Hippocampal formation (tissue), 2 donors: Measurements from ENCODE around the gene MAP4K4.
A peak's percentile ranks its signal among the peaks of the same experiment; 100 is the strongest.

Experiments
- DNase-seq, 2 donors: peaks; one replicate each; lab custom pipeline; 2025; lab: John Stamatoyannopoulos, UW

The MAP4K4 gene

DNA sequence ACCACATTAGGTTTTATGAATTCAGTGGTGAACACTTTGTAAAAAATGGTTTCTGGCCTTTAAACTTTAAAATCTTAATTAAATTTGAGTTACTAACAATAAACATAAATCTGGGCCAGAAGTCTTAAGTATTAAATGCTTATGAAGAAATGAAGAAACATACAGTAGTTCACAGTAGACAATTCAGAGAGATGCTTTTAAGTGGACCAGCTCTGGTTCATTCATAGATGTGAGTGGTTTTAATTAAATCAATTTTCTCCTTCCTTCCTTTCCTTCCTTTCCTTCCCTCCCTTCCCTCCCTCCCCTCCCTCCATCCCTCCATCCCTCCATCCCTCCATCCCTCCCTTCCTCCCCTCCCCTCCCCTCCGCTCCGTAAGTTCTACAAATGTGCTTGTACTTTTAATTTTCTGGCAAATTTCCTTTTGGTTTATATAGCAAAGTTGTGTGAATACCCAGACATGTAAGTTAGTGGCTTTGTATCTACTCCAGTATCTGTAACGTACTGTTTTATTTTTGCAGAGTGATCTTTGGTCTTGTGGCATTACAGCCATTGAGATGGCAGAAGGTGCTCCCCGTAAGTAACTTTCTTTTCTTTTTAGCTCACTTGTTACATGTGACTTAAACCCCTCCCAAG is 136.5 kb downstream of the MAP4K4 start:
- DNase-seq = no peak

DNA sequence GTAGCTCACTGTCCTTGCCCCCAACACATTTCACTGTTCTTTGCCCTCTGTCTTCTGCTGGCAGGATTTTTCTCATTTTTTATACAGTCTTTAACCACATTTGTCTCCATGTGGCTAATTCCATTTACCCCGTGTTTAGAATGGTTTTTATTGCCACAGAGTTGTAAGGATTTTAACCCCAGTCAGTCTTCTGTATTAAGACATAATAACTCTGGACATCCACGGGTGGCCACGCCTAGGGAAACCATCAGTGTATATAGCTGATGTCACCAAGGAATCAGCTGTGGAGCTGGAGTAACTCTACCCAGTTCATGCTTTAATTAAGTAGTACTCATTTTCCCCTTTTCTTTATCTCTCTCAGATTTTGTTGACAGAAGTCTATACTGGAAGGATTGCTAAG is 139.8 kb downstream of the MAP4K4 start:
- no peak for DNase-seq

DNA sequence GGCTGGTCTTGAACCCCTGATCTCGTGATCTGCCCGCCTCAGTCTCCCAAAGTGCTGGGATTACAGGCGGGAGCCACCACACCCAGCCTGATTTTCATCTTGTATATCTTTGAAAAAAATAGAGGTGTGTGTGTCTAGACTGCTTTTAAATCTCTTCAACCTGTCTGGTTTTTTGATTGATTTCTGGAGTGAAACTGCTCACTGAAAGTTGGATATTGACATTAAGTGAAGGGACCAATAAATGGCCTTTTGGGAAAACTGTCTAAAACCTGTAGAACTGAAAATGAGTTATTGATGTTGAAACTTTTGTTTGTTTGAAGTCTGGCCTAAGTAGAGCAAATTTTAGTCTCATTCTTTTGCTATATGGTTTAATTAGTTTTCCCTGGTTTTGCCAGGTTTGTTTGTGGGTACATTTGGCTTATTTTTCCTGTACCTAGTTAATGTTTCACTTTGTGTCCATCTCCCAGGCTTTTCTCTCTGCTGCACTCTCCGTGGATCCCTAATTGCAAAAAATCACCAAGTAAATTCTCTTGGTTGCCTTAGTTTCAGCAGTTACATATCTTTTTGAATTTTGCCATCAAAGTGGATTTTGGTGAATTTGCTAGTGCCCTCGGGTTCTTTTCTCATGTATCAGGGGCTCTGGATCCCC is 144.3 kb downstream of the MAP4K4 start:
- no peak for DNase-seq

DNA sequence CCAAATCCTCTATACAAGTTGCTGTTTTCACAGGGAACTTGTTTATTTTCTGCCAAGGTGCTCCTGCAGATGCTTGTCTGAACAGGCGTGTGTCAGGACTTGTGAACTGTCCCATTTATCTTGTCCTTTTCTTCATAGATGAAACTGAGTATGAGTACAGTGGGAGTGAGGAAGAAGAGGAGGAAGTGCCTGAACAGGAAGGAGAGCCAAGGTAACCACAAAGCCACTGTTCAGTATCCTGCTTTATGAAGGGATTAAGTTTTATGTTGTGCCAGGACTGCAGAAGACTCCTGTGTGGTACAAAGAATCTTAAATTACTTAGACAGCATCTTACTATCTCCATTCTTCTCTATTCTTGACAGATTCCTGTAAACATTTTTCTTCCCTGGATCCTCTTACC is 145.0 kb downstream of the MAP4K4 start:
- DNase-seq = no peak

- no peak for DNase-seq
These were observed 145.5 kb downstream of the MAP4K4 start for GRCh38 chr2:101843048-101843447.

DNA sequence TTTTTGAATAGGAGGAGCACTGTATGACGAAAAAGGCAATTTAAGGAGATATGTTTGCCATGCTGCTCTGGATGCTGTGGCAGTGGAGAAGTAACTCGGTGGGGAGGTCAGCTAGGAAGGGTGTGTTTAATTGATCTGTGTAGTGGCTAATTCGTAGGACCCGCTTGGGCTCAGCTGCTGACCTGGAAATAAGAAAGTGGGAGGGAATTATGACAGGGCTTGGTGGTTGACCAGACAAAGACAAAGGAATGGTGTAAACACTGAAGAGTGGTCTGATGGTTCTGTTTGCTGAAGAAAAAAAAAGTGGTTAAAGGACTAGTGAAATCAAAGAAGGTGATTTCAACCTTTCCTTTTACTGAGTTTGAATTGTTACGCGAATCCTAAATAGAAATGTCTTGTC is 146.0 kb downstream of the MAP4K4 start:
- DNase-seq = no peak

DNA sequence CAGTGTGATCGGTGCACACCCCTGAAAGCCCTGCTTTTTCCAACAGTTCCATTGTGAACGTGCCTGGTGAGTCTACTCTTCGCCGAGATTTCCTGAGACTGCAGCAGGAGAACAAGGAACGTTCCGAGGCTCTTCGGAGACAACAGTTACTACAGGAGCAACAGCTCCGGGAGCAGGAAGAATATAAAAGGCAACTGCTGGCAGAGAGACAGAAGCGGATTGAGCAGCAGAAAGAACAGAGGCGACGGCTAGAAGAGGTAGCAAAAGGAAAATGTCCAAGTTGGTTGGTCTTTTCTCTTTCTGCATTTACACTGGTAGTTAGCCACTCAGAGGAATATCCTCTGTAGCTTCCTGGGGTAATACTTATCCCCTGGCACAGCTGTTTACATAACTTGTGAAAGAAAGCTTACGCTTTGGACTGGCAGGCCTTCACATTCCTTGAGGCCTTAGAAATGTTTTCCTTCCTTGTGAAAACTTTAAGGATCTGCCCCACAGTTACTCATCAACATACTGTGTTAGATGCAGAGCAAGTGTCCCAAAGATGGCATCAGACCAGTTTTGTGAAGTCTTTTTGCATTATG is 146.6 kb downstream of the MAP4K4 start:
- peak in 1 of 2 donors; percentile 27 for DNase-seq

DNA sequence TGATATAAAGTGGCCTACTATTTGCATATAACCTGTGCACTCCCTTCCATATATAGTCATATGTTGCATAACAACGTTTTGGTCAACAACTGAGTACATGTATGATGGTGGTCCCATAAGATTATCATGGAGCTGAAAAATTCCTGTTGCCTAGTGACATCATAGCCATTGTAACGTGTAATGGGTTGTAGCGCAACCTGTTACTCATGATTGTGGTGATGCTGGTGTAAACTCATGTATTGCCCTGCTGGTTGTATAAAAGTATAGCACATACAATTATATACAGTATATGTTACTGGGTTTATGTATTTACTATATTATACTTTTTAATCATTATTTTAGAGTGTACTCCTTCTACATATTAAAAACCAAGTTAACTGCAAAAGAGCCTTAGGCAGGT is 149.5 kb downstream of the MAP4K4 start:
- no peak for DNase-seq

DNA sequence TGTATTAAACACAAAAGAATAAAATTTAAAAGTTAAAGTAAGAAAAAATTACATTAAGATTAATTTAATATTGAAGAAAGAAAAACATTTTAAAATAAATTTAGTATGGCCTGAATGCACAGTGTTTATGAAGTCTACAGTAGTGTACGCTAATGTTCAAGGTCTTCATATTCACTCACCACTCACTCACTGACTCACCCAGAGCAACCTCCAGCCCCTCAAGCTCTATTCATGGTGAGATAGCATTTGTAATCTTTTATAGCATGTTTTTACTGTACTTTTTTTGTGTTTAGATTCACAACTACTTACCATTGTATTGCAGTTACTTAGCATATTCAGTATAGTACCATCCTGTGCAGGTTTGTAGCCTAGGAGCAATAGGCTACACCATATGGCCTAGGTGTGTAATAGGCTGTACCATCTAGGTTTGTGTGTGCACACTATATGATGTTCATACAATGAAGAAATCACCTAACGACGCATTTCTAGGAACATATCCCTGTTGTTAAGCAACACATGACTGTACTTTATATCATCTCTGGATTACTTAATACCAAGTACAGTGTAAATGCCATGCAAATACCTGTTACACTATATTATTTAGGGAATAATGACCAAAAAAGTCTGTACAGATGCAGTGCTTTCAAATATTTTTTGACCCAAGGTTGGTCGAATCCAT is 150.3 kb downstream of the MAP4K4 start:
- no peak for DNase-seq

DNA sequence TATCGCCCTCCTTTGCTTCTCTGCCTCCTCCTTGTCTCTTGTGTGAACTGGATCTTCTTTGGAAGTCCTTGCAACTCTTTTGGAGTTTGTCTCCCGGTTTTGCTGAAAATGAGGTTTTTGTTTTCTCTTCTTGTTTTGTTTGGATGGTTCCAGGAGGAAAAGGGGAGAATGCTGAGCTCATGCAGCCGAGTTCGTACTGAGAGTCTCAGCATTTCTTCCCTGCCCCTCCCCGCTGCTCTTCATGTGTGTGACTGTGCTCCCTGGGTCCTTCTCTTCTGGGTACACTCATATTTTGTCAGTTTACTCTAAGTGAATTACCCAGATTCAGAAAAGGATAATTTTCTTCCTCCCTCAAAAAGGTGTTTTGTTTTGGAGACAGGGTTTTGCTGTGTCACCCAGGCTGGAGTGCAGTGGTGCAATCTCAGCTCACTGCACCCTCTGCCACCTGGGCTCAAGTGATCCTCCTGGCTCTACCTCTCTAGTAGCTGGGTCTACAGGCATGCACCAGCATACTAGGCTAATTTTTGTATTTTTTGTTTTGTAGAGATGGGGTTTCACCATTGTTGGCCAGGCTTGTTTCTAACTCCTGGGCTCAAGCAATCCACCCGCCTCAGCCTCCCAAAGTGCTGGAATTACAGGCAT is 151.4 kb downstream of the MAP4K4 start:
- DNase-seq = no peak

DNA sequence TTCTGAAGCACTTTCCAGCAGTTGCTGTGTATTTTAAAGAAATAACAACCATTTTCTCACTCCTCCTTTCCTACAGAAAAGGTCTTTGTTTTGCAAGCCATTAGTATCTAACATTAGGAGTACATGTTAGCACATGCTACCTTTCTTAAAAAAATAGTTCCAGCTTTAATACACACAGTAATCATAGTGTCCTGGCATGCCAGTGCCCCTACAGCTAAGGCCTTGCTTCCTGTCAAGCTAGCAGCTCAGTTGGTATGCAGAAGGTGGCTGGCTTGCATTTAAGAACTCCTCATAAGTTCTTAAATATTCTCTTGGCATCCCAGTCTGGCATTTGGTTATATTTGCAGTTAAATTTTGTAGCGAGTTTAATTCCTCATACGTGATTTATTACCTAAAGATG is 152.9 kb downstream of the MAP4K4 start:
- no peak for DNase-seq

GRCh38 chr2:101850991-101851390 is 153.5 kb downstream of the MAP4K4 start:
- no peak for DNase-seq

GRCh38 chr2:101852824-101853223 is 155.3 kb downstream of the MAP4K4 start:
- DNase-seq = no peak

DNA sequence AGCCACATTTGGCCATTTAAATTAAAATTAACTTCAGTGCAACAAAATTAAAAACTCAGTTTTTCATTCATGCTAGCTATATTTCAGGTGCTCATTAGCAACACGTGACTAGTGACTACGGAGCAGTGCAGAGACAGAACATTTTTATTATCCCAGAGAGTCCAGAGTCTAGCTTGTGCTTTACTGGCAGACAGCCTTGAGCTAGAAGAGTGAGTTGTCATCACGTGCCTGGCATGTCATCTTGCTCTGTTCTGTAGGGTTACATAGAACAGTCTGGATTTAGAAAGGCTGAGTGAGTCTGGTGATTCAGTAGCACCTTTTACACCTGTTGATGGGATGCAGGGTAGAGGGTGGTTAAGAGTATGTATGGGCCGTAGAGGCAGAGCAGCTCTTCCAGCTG is 157.4 kb downstream of the MAP4K4 start:
- no peak for DNase-seq

GRCh38 chr2:101855776-101856175 is 158.3 kb downstream of the MAP4K4 start:
- no peak for DNase-seq

GRCh38 chr2:101858246-101858645 is 160.7 kb downstream of the MAP4K4 start:
- no peak for DNase-seq

GRCh38 chr2:101858910-101859309 is 161.4 kb downstream of the MAP4K4 start:
- DNase-seq = no peak

DNA sequence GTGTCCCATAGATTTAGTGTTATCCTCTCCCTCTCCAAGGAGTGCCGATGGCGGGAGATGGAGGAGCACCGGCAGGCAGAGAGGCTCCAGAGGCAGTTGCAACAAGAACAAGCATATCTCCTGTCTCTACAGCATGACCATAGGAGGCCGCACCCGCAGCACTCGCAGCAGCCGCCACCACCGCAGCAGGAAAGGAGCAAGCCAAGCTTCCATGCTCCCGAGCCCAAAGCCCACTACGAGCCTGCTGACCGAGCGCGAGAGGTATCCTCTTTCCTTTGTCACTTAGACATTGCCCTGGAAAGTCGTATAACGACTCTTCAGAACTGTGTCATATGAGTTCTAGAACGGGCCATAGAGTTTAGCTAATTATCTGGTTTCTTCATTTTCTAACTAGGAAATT is 162.1 kb downstream of the MAP4K4 start:
- DNase-seq = no peak

GRCh38 chr2:101860157-101860556 is 162.7 kb downstream of the MAP4K4 start:
- DNase-seq = no peak

GRCh38 chr2:101860782-101861181 is 163.3 kb downstream of the MAP4K4 start:
- DNase-seq = no peak

DNA sequence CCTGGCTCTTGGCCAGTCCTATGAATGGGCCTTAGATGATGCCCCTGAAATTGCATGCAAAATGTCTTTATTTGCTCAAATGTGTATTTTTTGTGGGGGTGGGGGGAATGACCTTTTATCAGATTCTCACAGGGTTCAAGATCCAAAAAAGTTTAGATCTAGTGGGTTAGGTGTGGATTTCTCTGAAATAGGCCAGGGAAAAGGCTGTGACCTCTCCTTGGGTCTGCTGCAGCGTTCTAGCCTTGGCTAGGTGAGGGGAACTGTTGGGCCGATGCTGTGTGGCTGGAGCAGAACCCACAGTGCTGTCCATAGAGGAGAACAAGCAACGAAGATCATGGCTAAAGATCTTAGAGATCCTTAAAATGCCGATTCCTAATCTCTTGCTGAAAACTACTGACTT is 163.9 kb downstream of the MAP4K4 start:
- no peak for DNase-seq

DNA sequence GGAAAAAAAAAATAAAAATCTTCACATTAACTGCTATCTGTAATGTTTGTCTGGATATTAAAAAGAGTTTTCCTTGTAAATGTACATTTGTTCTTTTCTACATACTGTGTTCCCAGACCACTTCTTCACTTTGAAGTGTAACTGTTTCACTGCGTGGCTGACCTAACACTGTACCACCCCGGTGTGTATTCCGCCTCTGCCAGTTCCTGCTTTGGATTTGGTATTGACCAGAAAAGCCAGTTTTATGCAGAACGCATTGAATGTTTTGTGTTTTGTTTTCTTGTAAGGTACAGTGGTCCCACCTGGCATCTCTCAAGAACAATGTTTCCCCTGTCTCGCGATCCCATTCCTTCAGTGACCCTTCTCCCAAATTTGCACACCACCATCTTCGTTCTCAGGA is 166.0 kb downstream of the MAP4K4 start:
- no peak for DNase-seq

- DNase-seq = no peak
These were observed 166.9 kb downstream of the MAP4K4 start for GRCh38 chr2:101864426-101864825.
